NCI-H748 treated with DMSO at 0.1 percent for 48 hours (cell line): ENCODE data around the gene TGDS.
A peak's percentile ranks its signal among the peaks of the same experiment; 100 is the strongest.

Experiments used
- DNase-seq: peaks from one replicate; lab custom pipeline; 2025; lab: John Stamatoyannopoulos, UW

Gene TGDS

DNA sequence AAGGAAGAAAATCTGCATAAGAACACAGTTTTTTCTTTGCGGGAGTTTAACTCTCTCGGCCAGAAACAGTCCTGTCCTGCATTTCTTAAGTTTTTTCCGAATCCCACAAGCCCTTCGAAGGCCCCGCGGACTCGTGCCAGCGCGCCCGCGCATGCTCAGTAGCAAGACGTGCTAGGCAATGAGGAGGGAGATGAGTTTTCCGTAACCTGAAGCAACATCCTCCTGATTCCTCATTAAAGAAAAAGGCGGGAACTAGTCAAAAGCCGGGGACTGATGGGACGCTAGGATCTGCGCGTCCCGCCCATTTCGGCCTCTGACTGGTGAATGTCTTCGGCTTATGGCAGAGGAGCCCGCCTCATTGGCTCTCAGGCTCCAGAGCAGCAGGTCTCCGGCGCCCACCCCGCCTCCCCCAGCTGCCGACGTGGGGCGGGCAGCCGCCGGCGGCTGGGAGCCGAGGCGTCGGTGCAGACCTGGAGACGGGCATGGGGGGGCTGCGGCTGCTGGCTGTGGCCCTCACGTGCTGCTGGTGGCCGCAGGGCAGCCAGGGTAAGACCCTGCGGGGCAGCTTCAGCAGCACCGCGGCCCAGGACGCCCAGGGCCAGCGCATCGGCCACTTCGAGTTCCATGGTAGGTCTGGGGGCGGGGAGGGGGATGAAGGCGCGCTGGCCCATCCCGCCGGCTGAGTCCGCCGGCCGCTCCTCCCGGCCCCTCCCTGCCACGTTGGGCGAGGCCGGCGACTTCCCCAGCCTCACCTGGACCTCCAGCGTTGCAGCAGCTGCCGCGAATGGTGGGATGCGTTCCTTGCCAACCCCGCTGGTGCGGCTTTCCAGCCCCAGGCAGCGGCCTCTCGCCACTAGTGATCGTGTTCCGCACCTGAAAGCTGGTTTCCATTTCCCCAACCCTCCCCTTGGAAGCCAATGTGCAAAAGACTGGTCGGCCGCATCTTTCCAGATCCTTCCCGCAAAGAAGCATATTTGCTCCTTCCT lies 5.8 kb upstream of the TGDS start, which contains the start of gene GPR180:
TSS of gene GPR180 (plus strand) at position 412 of the 986 bp plus-strand sequence. CDS start at position 483, 71 bp downstream.
- peak; percentile 97 for DNase-seq

DNA sequence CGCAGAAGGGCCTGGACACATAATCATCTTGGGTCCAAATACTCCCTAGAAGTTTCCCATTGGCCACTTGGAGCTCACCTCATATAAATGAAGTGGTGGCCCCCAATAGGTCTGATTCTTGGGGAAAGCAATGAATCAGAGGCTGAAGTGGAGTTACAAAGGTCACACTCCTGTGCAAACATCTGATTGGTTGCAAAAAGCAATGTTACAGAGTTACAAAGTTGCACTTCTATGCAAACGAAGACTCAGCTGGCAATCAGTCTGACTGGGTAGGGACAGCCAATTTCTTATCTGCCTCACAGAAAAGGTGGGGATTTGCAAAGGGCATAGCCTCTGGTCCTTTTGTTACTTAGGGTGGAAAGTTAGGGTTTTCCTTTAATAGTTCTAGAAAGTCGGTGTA lies 3.9 kb upstream of the TGDS start:
- DNase-seq, result no peak

DNA sequence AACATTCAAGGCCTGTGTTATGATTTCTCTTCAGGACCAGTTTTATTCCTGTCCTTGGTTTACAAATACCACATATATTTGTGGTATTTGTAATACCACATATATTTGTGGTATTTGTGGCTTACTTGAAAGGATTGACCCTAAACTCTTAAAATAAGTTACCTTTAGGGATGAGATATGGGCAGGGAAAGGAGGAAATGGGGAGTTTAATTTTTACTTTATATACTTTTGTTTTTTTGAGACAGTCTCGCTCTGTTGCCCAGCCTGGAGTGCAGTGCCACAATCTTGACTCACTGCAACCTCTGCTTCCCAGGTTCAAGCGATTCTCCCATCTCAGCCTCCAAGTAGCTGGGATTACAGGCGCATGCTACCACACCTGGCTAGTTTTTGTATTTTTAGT lies 2.3 kb upstream of the TGDS start:
- DNase-seq, result no peak

DNA sequence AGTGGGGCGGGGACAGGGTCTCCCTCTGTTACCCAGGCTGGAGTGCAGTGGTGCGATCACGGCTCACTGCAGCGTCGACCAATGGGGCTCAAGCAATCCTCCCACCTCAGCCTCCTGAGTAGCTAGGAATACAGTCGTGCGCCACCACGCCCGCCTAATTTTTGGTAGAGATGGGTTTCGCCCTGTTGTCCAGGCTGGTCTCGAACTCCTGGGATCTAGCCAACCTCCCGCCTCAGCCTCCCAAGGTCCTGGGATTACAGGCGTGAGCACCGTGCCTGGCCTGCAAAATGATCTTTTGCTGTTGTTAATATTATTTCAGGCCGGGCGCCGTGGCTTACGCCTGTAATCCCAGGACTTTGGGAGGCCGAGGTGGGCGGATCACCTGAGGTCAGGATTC lies 621 bp upstream of the TGDS start:
- DNase-seq, result no peak

- peak; percentile 29 for DNase-seq
Observed at GRCh38 chr13:94595001-94595949, 677 bp downstream of the TGDS start.

- no peak for DNase-seq
Observed at GRCh38 chr13:94590744-94591143, 5.2 kb downstream of the TGDS start.

DNA sequence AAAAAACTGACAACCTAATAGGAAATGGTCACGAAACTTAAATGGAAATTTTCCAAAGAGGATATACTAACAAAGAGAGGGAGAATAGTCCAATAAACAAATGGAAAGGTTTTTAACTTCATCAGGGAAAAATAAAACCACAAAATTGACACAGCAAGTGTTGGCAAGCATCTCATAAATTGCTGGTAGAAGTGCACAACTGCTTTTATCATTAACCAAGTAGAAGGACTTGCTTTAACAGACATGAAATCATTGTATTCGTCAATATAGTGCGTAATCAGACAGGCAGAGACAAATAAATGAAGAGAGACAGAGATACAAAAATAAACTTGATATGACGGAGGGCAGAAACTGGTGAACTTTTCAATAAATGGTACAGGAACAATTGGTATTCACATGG lies 7.4 kb downstream of the TGDS start:
- DNase-seq, result no peak

DNA sequence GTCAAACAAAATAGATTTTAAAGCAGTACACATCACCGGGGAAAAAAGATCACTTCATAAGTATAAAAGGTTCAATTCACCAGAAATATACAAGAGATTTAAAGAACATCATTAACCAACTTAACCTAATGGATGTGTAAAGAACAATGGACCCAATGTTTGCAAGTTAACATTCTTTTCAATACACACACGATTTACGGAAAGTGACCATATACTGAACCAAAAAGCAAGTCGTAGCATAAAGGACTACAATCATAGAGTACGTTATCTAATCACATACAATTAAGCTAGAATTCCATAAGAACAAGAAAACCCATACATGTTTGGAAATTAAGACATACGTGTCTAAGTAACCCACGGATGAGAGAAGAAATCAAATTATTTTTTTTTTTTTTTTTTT lies 9.6 kb downstream of the TGDS start:
- DNase-seq, result no peak

DNA sequence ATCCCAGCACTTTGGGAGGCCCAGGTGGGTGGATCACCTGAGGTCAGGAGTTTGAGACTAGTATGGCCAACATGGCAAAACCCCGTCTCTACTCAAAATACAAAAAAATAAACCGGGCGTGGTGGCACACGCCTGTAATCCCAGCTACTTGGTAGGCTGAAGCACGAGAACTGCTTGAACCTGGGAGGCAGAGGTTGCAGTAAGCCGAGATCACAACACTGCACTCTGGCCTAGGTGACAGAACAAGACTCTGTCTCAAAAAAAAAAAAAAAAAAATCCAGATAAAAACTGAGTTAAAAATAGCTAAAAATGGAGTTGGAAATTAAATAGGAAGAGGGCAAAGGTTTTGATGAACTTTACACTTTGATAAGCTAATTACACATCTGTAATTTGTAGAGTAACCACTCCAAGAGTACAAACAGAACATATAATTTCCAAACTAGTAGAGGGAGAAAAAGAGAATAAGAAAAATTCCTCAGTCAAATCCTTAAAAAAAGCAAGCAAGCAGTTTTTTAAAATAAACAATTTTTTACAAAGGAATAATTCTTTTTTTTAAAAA lies 10.3 kb downstream of the TGDS start:
- DNase-seq, result no peak

DNA sequence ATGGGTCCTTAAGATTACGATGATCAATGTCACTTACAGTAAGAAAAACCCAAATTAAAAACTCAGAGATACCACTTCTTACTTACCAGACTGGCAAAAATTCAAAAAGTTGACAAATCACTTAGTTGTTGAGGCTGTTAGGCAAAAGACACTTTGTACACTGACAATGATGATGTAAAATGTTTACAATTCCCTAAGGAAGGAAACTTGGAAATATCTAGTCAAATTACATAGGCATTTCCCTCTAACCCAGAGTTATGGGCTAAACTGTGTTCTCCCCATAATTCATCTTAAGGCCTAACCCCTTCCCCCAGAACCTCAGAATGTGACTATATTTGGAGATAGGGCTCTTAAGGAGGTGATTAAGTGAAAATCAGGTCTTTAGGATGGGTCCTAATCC lies 12.0 kb downstream of the TGDS start:
- DNase-seq, result no peak

DNA sequence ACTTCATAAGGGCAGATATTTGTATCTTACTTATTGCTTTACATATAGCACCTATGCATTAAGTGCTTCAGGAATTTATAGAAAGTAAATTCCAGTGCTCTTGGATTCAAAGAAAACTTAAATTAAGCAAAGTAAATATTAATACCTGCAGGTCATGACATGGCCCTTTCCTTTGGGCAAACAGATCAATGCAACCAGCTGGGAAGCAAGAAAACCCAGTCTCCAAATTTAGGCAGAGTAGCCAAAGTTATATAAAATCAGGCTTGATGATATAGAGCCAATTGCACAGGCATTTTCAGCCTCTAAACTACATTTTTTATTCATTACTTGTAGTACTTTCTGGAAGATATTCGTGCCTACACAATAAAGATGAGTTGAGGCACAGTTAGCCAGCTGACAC lies 16.9 kb downstream of the TGDS start:
- DNase-seq, result no peak

DNA sequence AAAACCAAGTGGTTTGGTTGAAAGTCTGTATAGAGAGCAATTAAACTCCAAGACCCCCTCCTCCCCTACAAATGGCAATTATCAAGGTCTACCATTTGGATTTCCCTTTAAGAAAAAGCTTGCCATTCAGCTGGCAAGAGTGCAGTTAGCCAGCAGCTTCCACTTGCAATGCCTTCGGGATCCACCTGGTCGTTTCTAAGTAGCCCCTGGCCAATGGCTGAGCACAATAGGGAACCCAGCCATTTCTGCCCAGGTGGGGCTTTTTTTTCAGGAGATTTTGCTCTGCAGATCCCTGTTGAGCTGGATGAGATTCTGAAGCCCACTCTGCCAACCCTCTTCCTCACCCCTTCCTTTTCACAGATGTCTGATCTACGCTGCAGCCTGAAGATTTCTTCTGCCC lies 26.3 kb downstream of the TGDS start:
- DNase-seq, result no peak

- DNase-seq, result no peak
Observed at GRCh38 chr13:94568443-94568842, 27.5 kb downstream of the TGDS start.

GRCh38 chr13:94567581-94567980 lies 28.4 kb downstream of the TGDS start:
- DNase-seq, result no peak

DNA sequence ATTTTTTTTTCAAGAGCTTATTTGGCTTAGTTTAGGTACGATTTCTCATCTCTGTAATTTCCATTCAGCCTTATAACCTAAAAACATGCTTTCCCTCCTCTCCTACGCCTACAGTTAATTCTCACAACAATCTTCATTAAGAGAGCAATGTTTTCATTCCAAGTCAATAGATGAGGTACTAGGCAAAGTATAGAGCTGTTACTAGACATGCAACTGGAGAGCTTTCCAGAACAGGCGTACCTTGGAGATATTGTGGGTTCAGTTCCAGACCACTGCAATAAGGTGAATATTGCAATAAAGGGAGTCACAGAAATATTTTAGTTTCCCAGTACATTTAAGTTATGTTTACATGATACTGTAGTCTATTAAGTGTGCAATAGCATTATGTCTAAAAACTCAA lies 34.8 kb downstream of the TGDS start:
- no peak for DNase-seq

DNA sequence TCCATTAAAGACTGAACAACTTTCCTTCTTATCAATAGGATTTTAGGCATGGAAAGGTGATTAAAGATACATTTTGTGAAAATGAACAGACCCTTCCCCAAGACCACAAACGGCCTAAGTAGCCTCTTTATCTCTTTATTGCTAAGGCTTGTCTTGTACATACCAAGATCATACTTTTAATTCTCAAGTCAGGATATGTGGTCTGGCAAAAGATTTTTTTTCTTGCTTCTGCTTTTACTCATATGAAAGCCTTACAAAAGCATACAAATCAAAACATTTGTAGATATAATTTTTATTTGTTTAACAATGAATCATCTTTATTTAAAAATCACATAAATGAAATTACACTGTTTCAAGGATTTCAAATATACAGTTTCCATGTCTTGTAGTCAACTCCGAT lies 35.8 kb downstream of the TGDS start:
- no peak for DNase-seq

- no peak for DNase-seq
Observed at GRCh38 chr13:94559222-94559795, 36.6 kb downstream of the TGDS start.

DNA sequence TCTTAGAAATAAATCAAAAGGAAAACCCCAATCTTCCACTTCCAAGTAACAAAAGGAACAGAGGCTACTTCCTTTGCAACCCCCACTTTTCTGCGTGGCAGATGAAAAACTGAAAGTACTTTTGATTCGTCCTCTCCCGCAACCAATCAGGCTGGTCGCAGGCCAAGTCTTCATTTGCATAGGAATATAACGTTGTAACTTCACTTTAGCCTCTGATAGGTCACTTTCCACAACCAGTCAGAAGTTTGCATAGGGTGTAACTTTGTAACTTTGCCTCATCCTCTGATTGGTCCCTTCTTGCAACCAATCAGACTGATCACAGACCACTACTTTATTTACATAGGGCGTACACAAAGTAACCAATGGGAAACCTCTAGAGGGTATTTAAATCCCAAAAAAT lies 37.2 kb downstream of the TGDS start:
- DNase-seq, result no peak

DNA sequence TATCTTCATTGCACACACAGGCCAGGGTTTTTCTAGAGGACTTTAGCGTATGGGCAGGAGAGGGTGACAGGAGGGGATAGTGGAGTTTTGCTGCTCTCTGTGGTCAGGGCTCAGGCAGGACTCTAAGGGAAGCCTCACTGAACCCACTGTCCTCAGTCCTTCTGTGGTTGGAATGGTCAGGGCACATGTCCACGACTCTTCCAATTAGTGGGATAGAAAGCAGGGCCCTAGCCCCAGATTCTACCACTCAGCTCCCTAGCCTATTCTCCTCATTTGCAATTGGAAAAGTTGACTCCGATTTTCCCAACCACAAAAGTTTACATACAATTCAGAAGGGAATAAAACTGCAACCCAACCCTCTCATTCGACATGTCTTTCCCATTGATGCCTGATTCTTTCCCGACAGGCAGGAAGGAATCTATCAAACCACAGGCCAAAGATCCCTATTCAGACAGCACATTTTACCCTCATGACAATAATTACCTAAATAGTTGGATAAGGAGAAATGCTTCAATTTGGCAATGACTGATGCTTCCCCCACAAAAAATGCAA lies 38.2 kb downstream of the TGDS start:
- DNase-seq, result no peak

DNA sequence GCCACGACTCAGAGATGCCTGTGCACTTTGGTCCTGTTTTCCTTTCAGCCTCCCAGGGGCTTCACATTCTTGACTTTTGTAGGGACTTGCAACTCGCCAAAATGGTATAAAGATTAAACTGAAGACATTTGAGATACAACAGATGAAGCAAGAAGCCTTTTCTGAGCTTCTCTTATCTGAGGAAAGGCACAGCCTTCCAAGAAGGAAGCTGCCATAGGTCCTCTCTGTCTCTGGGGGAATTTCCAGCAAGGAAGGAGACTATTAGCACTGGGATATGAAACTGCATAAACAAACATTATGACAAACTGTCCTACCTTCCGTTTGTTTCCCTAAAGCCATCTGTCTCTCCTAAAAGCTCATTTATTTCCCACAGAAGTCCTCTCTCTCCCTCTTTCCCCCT lies 39.3 kb downstream of the TGDS start:
- no peak for DNase-seq

- DNase-seq, result no peak
Observed at GRCh38 chr13:94556041-94556440, 39.9 kb downstream of the TGDS start.

DNA sequence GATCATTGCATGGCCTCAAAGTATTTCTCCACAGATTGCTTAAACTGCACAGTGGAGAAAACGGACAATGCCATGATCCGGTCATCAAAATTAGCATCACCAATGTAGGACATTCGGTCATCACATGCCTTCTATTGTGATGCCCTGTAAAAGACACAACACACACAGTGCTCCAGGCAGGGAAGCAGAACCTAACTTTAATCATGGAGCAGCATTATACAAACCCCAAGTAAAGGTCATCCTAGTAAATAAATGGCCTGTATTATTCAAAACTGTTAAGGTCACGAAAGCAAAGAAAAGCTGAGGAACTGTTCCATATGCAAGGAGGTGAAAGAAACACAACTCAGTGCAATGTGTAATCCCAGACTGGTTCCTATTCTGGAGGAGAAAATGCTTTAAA lies 42.2 kb downstream of the TGDS start:
- no peak for DNase-seq
